GM19238 (cell line): ENCODE data around the gene HTATSF1.

ENCODE experiments used
- DNase-seq: peaks from one replicate; pipeline ENCODE4 v3.0.0; 2011; ENCODE audit warnings: low spot score; ENCODE audit not compliant: insufficient read length

Gene HTATSF1

DNA sequence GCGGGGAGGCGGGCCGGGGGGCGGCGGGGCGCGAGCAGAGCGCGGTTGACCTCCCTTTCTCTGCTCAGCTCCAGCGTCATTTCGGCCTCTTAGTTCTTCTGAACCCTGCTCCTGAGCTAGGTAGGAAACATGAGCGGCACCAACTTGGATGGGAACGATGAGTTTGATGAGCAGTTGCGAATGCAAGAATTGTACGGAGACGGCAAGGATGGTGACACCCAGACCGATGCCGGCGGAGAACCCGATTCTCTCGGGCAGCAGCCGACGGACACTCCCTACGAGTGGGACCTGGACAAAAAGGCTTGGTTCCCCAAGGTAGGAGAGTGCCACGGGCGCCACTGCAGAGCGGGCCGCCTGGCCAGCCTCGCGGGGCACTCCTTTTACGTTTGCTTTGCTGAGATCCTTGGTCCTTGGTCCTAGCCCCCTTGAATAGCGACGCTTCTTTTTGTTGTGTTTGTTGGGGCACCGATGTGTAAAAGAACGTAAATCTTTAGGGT lies at the start of gene HTATSF1:
Gene HTATSF1, plus strand, starts transcription at position 37 of the 497 bp plus-strand sequence. Its CDS starts 93 bp downstream, at position 130.
- no peak for DNase-seq

- DNase-seq = no peak
Measured at GRCh38 chrX:136447968-136448367, 49.4 kb upstream of the HTATSF1 start.

- DNase-seq = no peak
Measured at GRCh38 chrX:136450050-136450830, 47.2 kb upstream of the HTATSF1 start.

- no peak for DNase-seq
Measured at GRCh38 chrX:136452614-136453013, 44.8 kb upstream of the HTATSF1 start.

GRCh38 chrX:136453114-136453513 lies 44.3 kb upstream of the HTATSF1 start:
- no peak for DNase-seq

GRCh38 chrX:136453771-136454170 lies 43.6 kb upstream of the HTATSF1 start:
- DNase-seq = no peak

GRCh38 chrX:136456133-136456532 lies 41.3 kb upstream of the HTATSF1 start:
- no peak for DNase-seq

- no peak for DNase-seq
Measured at GRCh38 chrX:136457303-136457917, 40.0 kb upstream of the HTATSF1 start.

GRCh38 chrX:136464589-136464988 lies 32.8 kb upstream of the HTATSF1 start:
- no peak for DNase-seq

DNA sequence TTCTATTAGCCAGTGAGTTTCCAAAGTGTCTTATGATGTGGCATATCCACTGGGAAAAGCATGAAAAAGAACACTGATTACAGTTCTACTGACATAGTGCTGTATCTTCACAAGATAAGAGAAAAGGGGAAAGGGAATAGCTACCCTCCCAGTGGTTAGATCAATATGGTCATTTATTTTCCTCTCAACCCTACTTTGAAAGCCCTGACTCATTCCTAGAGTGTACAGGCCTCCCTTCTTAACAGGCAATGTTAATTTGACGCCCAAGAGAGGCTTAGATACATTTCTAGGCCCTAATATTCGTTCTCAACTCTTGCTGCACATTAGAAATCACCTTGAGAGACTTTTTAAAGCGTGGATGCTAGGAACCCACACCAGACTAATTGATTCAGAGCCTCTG lies 30.1 kb upstream of the HTATSF1 start:
- DNase-seq = no peak

DNA sequence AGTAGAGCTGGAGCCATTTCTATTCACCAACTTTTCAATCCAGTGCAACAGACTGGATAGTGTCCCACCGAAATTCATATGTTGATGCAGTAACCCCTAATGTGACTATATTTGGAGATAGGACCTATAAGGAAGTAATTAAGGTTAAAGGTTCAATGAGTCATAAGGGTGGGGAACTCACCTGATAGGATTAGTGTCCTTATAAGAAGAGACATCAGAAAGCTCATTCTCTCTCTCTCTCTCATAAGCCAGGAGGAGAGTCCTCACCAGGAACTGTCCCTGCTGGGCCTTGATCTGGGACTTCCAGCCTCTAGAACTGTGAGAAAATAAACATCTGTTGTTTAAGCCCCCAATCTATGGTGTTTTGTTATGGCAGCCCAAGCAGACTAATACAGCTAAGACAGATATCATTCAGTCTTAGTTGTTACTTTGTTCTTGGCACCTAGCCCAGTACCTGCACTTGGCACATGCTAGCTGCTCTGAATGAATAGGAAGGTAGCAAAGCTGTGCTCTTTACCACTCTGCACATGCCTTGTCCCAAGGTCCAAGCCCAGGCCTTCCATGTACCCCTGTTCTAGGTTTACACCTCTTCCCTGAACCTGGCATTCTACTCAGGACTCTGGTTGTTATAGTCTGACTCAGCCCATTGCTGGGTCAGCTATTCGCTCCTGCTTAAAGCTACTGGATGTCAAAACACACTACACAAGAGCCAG lies 28.8 kb upstream of the HTATSF1 start:
- no peak for DNase-seq

GRCh38 chrX:136473663-136474062 lies 23.7 kb upstream of the HTATSF1 start:
- DNase-seq = no peak

- no peak for DNase-seq
Measured at GRCh38 chrX:136475236-136475635, 22.2 kb upstream of the HTATSF1 start.

- DNase-seq = no peak
Measured at GRCh38 chrX:136476501-136476900, 20.9 kb upstream of the HTATSF1 start.

- DNase-seq = no peak
Measured at GRCh38 chrX:136477026-136477425, 20.4 kb upstream of the HTATSF1 start.

GRCh38 chrX:136480383-136480782 lies 17.0 kb upstream of the HTATSF1 start:
- DNase-seq = no peak

DNA sequence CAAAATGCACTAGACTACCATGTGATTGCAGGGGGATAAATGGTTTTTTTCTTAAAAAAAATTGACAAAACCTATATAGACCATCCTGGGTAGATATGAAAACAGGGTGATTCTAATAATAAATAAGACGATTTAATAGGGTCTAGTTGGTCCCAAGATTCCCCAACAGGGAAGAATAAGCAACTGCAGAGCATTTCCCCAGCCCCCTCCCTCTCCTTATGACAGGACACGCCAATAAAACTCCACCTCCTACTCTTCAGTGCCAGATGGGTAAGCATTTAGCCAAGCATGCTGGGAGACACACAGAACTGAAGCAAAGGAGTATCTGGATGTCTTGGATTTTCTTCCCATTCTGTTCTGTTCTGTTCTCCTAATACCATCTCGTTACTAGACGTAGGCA lies 9.7 kb upstream of the HTATSF1 start, which contains the start of gene BRS3:
Gene BRS3, plus strand, starts transcription at position 301 of the 400 bp plus-strand sequence. CDS start 168 bp downstream, outside the sequence.
- DNase-seq = no peak

DNA sequence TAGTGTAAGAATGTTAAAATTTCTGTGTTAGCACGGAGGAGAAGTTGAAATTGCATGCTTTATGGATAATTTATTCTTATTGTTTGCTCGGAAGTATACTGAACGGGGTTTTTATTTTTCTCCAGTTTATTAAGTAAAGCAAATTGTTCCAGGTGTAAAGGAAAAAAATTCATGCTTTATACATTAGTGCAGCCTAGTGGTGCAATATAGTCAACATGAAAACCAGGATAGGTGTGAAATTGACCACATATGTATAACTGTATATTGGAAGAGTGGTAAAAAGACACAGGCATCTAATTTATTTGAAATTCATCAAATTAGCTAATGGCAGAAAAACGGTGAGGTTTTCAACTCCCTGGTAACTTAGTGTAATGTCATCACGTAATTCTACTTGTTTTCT lies 8.7 kb upstream of the HTATSF1 start:
- no peak for DNase-seq

GRCh38 chrX:136491832-136492231 lies 5.6 kb upstream of the HTATSF1 start:
- no peak for DNase-seq

GRCh38 chrX:136493011-136493410 lies 4.4 kb upstream of the HTATSF1 start:
- DNase-seq = no peak

- DNase-seq = no peak
Measured at GRCh38 chrX:136495043-136495442, 2.3 kb upstream of the HTATSF1 start.

DNA sequence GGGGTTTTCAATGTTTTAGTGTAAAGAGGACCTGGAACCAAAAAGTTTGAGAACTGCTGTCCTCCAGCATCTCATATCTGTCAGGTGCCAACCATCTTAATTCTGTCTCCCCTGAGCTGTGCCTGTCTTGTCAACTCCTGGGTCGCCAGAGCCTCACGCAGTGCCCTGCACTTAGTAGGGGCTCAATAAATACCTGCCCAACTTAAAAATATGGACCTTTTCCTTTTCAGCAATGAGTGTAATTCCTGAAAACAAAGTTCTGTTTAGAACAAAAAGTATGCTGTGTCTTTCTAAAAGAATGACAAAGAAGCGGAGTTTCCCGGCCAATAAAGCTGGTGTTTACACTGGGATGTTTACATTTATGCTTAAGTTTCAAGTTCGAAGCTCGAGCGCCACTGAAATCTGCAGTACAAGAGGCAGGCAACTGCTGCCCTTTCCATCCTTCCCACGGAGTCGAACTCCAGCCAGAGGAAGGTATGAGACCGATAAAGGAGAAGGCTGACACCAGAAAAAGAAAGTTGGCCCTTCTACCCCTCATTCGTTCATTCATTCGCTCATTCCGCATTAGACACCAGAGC lies 1.1 kb upstream of the HTATSF1 start:
- no peak for DNase-seq
